Amniotic stem cell (primary cell): ENCODE measurements around the gene PER3.

Experiments used
- DNase-seq: peaks from one replicate; lab custom pipeline; 2025; lab: John Stamatoyannopoulos, UW

PER3 gene

GRCh38 chr1:7783826-7784491 is at the start of gene PER3:
Gene PER3, plus strand, starts transcription at chr1:7784291. Its CDS starts 587 bp downstream, at chr1:7784878.
- DNase-seq: peak; percentile 90

- no peak for DNase-seq
These were observed 46.0 kb upstream of the PER3 start for GRCh38 chr1:7738044-7738443.

- no peak for DNase-seq
These were observed 40.7 kb upstream of the PER3 start for GRCh38 chr1:7743346-7743745.

- no peak for DNase-seq
These were observed 39.2 kb upstream of the PER3 start for GRCh38 chr1:7744882-7745281.

- no peak for DNase-seq
These were observed 38.3 kb upstream of the PER3 start for GRCh38 chr1:7745783-7746182.

GRCh38 chr1:7747605-7748004 is 36.5 kb upstream of the PER3 start:
- no peak for DNase-seq

- no peak for DNase-seq
These were observed 35.0 kb upstream of the PER3 start for GRCh38 chr1:7749126-7749525.

- DNase-seq: no peak
These were observed 32.9 kb upstream of the PER3 start for GRCh38 chr1:7751174-7751573.

GRCh38 chr1:7752512-7753417 is 31.3 kb upstream of the PER3 start:
- DNase-seq: peak; percentile 56

GRCh38 chr1:7753641-7754040 is 30.4 kb upstream of the PER3 start:
- DNase-seq: no peak

- no peak for DNase-seq
These were observed 29.9 kb upstream of the PER3 start for GRCh38 chr1:7754234-7754633.

- DNase-seq: no peak
These were observed 28.6 kb upstream of the PER3 start for GRCh38 chr1:7755448-7755847.

GRCh38 chr1:7760245-7760644 is 23.8 kb upstream of the PER3 start:
- DNase-seq: no peak

GRCh38 chr1:7761103-7761502 is 23.0 kb upstream of the PER3 start:
- DNase-seq: no peak

GRCh38 chr1:7767176-7767575 is 16.9 kb upstream of the PER3 start:
- no peak for DNase-seq

GRCh38 chr1:7768583-7768982 is 15.5 kb upstream of the PER3 start:
- no peak for DNase-seq

- DNase-seq: no peak
These were observed 14.2 kb upstream of the PER3 start for GRCh38 chr1:7769673-7770412.

- no peak for DNase-seq
These were observed 13.5 kb upstream of the PER3 start for GRCh38 chr1:7770669-7770996.

GRCh38 chr1:7770997-7771822 is 12.9 kb upstream of the PER3 start, which contains the start of gene VAMP3:
Gene VAMP3, plus strand, starts transcription at chr1:7771296. Its CDS starts 88 bp downstream, at chr1:7771384.
- DNase-seq: peak; percentile 69

- DNase-seq: no peak
These were observed 12.2 kb upstream of the PER3 start for GRCh38 chr1:7771823-7772299.

- no peak for DNase-seq
These were observed 6.5 kb upstream of the PER3 start for GRCh38 chr1:7777591-7777990.
